Sigmoid colon (tissue), 4 donors: ENCODE measurements around the gene OVCH2.

Source experiments
- EP300 ChIP-seq, 4 donors: sonication (generic); formaldehyde crosslinking; IDR thresholded peaks; one replicate each; pipeline ENCODE4 v1.6.1; 2017; ENCODE audit warnings: antibody characterized with exemption in 4 of 4
- POLR2A ChIP-seq, 2 donors: fragments of 450-650 bp; IDR thresholded peaks; one replicate each; pipeline ENCODE4 v1.6.1; 2016; ENCODE audit warnings: antibody characterized with exemption in 2 of 2, mild to moderate bottlenecking in 2 of 2, moderate library complexity in 2 of 2
- POLR2AphosphoS5 ChIP-seq, 4 donors: sonication (generic); formaldehyde crosslinking; IDR thresholded peaks; one replicate each; pipeline ENCODE4 v1.6.1; 2017; ENCODE audit warnings: antibody characterized with exemption in 4 of 4
- TF ChIP-seq, protein P1 (sequence below), 4 experiments: fragments of 450-650 bp in 3 of 4; fragments of 200-600 bp in 1 of 4; IDR thresholded peaks; one replicate each; pipeline ENCODE4 v1.5.1; 2016 to 2019; ENCODE audit warnings: antibody characterized with exemption in 4 of 4, mild to moderate bottlenecking in 3 of 4, moderate library complexity in 2 of 4

GRCh38 chr11:7749456-7749855, 43.2 kb upstream of the OVCH2 start:
- TF ChIP-seq, protein P1, sequence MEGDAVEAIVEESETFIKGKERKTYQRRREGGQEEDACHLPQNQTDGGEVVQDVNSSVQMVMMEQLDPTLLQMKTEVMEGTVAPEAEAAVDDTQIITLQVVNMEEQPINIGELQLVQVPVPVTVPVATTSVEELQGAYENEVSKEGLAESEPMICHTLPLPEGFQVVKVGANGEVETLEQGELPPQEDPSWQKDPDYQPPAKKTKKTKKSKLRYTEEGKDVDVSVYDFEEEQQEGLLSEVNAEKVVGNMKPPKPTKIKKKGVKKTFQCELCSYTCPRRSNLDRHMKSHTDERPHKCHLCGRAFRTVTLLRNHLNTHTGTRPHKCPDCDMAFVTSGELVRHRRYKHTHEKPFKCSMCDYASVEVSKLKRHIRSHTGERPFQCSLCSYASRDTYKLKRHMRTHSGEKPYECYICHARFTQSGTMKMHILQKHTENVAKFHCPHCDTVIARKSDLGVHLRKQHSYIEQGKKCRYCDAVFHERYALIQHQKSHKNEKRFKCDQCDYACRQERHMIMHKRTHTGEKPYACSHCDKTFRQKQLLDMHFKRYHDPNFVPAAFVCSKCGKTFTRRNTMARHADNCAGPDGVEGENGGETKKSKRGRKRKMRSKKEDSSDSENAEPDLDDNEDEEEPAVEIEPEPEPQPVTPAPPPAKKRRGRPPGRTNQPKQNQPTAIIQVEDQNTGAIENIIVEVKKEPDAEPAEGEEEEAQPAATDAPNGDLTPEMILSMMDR (IDR thresholded peaks at IDR 0.05), result no peak
- TF ChIP-seq POLR2A (IDR thresholded peaks at IDR 0.05) (no peak), POLR2AphosphoS5 (IDR thresholded peaks at IDR 0.05) (no peak), EP300 (IDR thresholded peaks at IDR 0.05) (no peak)
